Stimulated activated CD4-positive, alpha-beta T cell treated with anti-CD3 and anti-CD28 coated beads, TNF-alpha, amount 100 ng/mL, for 24 hours (primary cell): ENCODE data around the gene TSSK3.

Experiments used
- DNase-seq, 3 experiments: peaks; one replicate each; pipeline ENCODE4 v3.0.0-alpha.2; 2020; ENCODE audit warnings: low read depth in 3 of 3

Gene TSSK3

GRCh38 chr1:32362474-32363313, at the start of gene TSSK3, which contains the start of gene FAM229A:
Gene TSSK3, plus strand, starts transcription at chr1:32362539. Its CDS starts 163 bp downstream, at chr1:32362702.
Gene FAM229A, minus strand, starts transcription at chr1:32362485. Its CDS starts 394 bp downstream, at chr1:32362091.
- DNase-seq: no peak

GRCh38 chr1:32316903-32317277, 45.4 kb upstream of the TSSK3 start:
- DNase-seq: no peak

GRCh38 chr1:32318127-32318869, 44.0 kb upstream of the TSSK3 start:
- DNase-seq: no peak

- DNase-seq: no peak
Measured at GRCh38 chr1:32321712-32322291, 40.5 kb upstream of the TSSK3 start.

GRCh38 chr1:32327204-32327603, 35.1 kb upstream of the TSSK3 start:
- DNase-seq: no peak

- no peak for DNase-seq
Measured at GRCh38 chr1:32329931-32330466, 32.3 kb upstream of the TSSK3 start.

GRCh38 chr1:32330558-32331151, 31.7 kb upstream of the TSSK3 start:
- no peak for DNase-seq

- DNase-seq: no peak
Measured at GRCh38 chr1:32331549-32331948, 30.8 kb upstream of the TSSK3 start.

GRCh38 chr1:32332290-32333079, 29.9 kb upstream of the TSSK3 start:
- DNase-seq: no peak

- no peak for DNase-seq
Measured at GRCh38 chr1:32333251-32333963, 28.9 kb upstream of the TSSK3 start.

GRCh38 chr1:32334274-32334861, 28.0 kb upstream of the TSSK3 start:
- DNase-seq: no peak

GRCh38 chr1:32334864-32335534, 27.3 kb upstream of the TSSK3 start:
- peak; percentile 32 to 56 (median 33) for DNase-seq

- DNase-seq: no peak
Measured at GRCh38 chr1:32335535-32335789, 26.9 kb upstream of the TSSK3 start.

GRCh38 chr1:32335790-32336590, 26.3 kb upstream of the TSSK3 start, which contains the start of gene MARCKSL1:
Gene MARCKSL1, minus strand, starts transcription at chr1:32336233. Its CDS starts 200 bp downstream, at chr1:32336033.
- peak; percentile 58 to 77 (median 70) for DNase-seq

- no peak for DNase-seq
Measured at GRCh38 chr1:32336591-32336932, 25.8 kb upstream of the TSSK3 start.

GRCh38 chr1:32336963-32337675, 25.2 kb upstream of the TSSK3 start:
- peak in 2 of 3 experiments; percentile 25 to 61 for DNase-seq

GRCh38 chr1:32337855-32338636, 24.3 kb upstream of the TSSK3 start:
- no peak for DNase-seq
